ENCODE results near the gene DCAF5.

DNA sequence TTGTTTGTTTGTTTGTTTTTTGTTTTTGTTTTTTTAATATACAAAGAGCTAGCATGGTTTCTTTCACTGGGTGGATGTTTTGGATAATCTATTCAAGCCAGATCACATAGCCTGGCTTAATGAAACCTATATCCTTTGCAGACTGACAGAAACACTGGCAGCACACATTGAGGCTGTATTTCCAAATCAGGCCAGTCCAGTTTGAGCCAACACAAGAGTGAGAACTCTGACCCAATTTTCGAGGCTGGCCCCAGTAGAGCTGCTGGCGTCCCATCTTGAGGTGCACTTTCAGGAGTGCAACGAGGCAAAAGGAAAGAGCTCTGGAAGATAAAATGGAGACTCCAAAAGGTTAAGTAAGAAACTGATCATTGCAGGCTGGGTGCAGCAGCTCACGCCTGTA is 129.9 kb downstream of the DCAF5 start:
- TF ChIP-seq, protein P1, sequence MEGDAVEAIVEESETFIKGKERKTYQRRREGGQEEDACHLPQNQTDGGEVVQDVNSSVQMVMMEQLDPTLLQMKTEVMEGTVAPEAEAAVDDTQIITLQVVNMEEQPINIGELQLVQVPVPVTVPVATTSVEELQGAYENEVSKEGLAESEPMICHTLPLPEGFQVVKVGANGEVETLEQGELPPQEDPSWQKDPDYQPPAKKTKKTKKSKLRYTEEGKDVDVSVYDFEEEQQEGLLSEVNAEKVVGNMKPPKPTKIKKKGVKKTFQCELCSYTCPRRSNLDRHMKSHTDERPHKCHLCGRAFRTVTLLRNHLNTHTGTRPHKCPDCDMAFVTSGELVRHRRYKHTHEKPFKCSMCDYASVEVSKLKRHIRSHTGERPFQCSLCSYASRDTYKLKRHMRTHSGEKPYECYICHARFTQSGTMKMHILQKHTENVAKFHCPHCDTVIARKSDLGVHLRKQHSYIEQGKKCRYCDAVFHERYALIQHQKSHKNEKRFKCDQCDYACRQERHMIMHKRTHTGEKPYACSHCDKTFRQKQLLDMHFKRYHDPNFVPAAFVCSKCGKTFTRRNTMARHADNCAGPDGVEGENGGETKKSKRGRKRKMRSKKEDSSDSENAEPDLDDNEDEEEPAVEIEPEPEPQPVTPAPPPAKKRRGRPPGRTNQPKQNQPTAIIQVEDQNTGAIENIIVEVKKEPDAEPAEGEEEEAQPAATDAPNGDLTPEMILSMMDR (IDR thresholded peaks at IDR 0.05) = no peak
- TF ChIP-seq EP300 (IDR thresholded peaks at IDR 0.05) (no peak), POLR2A (IDR thresholded peaks at IDR 0.05) (no peak)
